A549 (cell line): ENCODE data around the gene TMEM222. TPM values are rescaled to one million over a fixed set of nuclear protein-coding genes. Genes with fewer than 3 reads are reported as not detected.

Source experiments
- ATAC-seq, 2 experiments: fragments of 200-7000 bp in 1 of 2; fragments of >200 bp in 1 of 2; cut with Nextera tagmentation in 1 of 2; cut with Tn5 transposase in 1 of 2; 3 replicates each; pipeline versions ENCODE4 v1.8.0 to v1.9.1; 2018 to 2020; ENCODE audit warnings: mild to moderate bottlenecking in 1 of 2, moderate library complexity in 1 of 2
- CTCF ChIA-PET: fragments of 300-600 bp; sonication (Branson Sonifier 250); formaldehyde crosslinking; extraction: SDS; loops from one replicate; lab custom pipeline; 2021; ENCODE audit warnings: antibody characterized with exemption, inconsistent platforms; lab: Yijun Ruan, JAX
- POLR2A ChIA-PET: fragments of 350-600 bp; formaldehyde crosslinking; extraction: SDS; loops from one replicate; lab custom pipeline; 2021; ENCODE audit warnings: antibody characterized with exemption, inconsistent platforms; lab: Yijun Ruan, JAX
- DNase-seq, 2 experiments: peaks; one replicate each; pipeline versions ENCODE4 v3.0.0 to v3.0.0-alpha.2; 2011 to 2016; ENCODE audit warnings: low read depth in 1 of 2, low spot score in 1 of 2
- FAIRE-seq: peaks from 2 replicates; lab custom pipeline; 2011; peaks lifted over from hg19 to GRCh38; lab: Jason Lieb, UNC
- H3K27ac ChIP-seq, 2 experiments: fragments of >200 bp; sonication (Bioruptor Twin); formaldehyde crosslinking; 3 replicates each; pipeline ENCODE4 v1.5.1; 2016 to 2017
- H3K4me1 ChIP-seq: fragments of >200 bp; sonication (Bioruptor Twin); formaldehyde crosslinking; 3 replicates; pipeline ENCODE4 v1.6.1; 2016
- H3K4me2 ChIP-seq: fragments of >200 bp; sonication (Bioruptor Twin); formaldehyde crosslinking; 3 replicates; pipeline ENCODE4 v1.6.1; 2016
- H3K4me3 ChIP-seq: fragments of >200 bp; sonication (Bioruptor Twin); formaldehyde crosslinking; 3 replicates; pipeline ENCODE4 v1.5.1; 2016
- H3K9me3 ChIP-seq: fragments of >200 bp; sonication (Bioruptor Twin); formaldehyde crosslinking; 3 replicates; pipeline ENCODE4 v1.6.1; 2016
- BHLHE40 ChIP-seq: IDR thresholded peaks from 2 replicates; pipeline ENCODE4 v1.6.1; 2012; ENCODE audit warnings: low read depth, low read length, inconsistent platforms
- CBX2 ChIP-seq: fragments of 200-600 bp; sonication (generic); IDR thresholded peaks from 2 replicates; pipeline ENCODE4 v1.6.1; 2016; ENCODE audit warnings: low read depth, mild to moderate bottlenecking, borderline replicate concordance
- CBX8 ChIP-seq: fragments of 200-600 bp; sonication (generic); IDR thresholded peaks from 2 replicates; pipeline ENCODE4 v1.6.1; 2016
- EHMT2 ChIP-seq: fragments of 200-600 bp; sonication (generic); IDR thresholded peaks from 2 replicates; pipeline ENCODE4 v1.6.1; 2016; ENCODE audit warnings: antibody characterized with exemption, low read depth, mild to moderate bottlenecking, moderate library complexity
- EP300 ChIP-seq, 2 experiments: fragments of >200 bp; sonication (Bioruptor Twin); formaldehyde crosslinking; IDR thresholded peaks; 2 replicates in 1 of 2; 3 replicates in 1 of 2; pipeline ENCODE4 v1.6.1; 2016 to 2017
- FOSL2 ChIP-seq, 2 experiments: fragments of 450-650 bp in 1 of 2; fragments of >200 bp in 1 of 2; sonication (Bioruptor Twin) in 1 of 2; formaldehyde crosslinking; IDR thresholded peaks; 2 replicates each; pipeline versions ENCODE4 v1.5.0 to v1.6.1; 2016 to 2020; ENCODE audit warnings: mild to moderate bottlenecking in 1 of 2, moderate library complexity in 1 of 2
- GATA3 ChIP-seq: IDR thresholded peaks from 2 replicates; pipeline ENCODE4 v1.6.1; 2012; ENCODE audit warnings: borderline replicate concordance
- HEYL ChIP-seq: fragments of 250-450 bp; sonication (Bioruptor Pico); IDR thresholded peaks from 2 replicates; pipeline ENCODE4 v1.8.0; 2021; ENCODE audit warnings: mild to moderate bottlenecking, moderate library complexity
- HMGXB4 ChIP-seq: fragments of 250-450 bp; sonication (Bioruptor Pico); IDR thresholded peaks from 2 replicates; pipeline ENCODE4 v1.5.0; 2021; ENCODE audit warnings: mild to moderate bottlenecking, moderate library complexity, borderline replicate concordance
- JUNB ChIP-seq: fragments of >200 bp; sonication (Bioruptor Twin); formaldehyde crosslinking; IDR thresholded peaks from 2 replicates; pipeline ENCODE4 v1.6.1; 2016
- MAFK ChIP-seq: fragments of 450-650 bp; IDR thresholded peaks from 2 replicates; pipeline ENCODE4 v1.6.1; 2014; ENCODE audit not compliant: partially characterized antibody
- MYC ChIP-seq: IDR thresholded peaks from 2 replicates; pipeline ENCODE4 v1.6.1; 2012; ENCODE audit warnings: mild to moderate bottlenecking, inconsistent platforms, low read length, improper control_type of control experiment, borderline replicate concordance
- NPAS2 ChIP-seq: fragments of 250-450 bp; sonication (Bioruptor Pico); IDR thresholded peaks from 2 replicates; pipeline ENCODE4 v1.8.0; 2022; ENCODE audit warnings: mild to moderate bottlenecking, moderate library complexity, borderline replicate concordance
- NR3C1 ChIP-seq: fragments of >200 bp; sonication (Bioruptor Twin); formaldehyde crosslinking; IDR thresholded peaks from 3 replicates; pipeline ENCODE4 v1.6.1; 2017
- PHF8 ChIP-seq: fragments of 200-600 bp; sonication (generic); IDR thresholded peaks from 2 replicates; pipeline ENCODE4 v1.6.1; 2016; ENCODE audit warnings: low read depth, mild to moderate bottlenecking, antibody characterized with exemption, moderate library complexity, borderline replicate concordance
- POLR2A ChIP-seq: IDR thresholded peaks from 2 replicates; pipeline ENCODE4 v1.6.1; 2012; ENCODE audit warnings: mild to moderate bottlenecking, low read length
- RAD21 ChIP-seq, 2 experiments: fragments of >200 bp in 1 of 2; sonication (Bioruptor Twin) in 1 of 2; formaldehyde crosslinking in 1 of 2; IDR thresholded peaks in 1 of 2; conservative IDR thresholded peaks in 1 of 2; 2 replicates in 1 of 2; 3 replicates in 1 of 2; pipeline ENCODE4 v1.6.1; 2012 to 2018; ENCODE audit warnings: inconsistent platforms in 1 of 2
- REST ChIP-seq: fragments of 200-600 bp; sonication (generic); IDR thresholded peaks from 2 replicates; pipeline ENCODE4 v1.6.1; 2016; ENCODE audit warnings: antibody characterized with exemption, mild to moderate bottlenecking, moderate library complexity
- SREBF2 ChIP-seq: fragments of 450-650 bp; IDR thresholded peaks from 2 replicates; pipeline ENCODE4 v1.6.1; 2014; ENCODE audit warnings: mild to moderate bottlenecking, moderate library complexity
- TP53 ChIP-seq: fragments of 250-450 bp; sonication (Bioruptor Pico); IDR thresholded peaks from 2 replicates; pipeline ENCODE4 v1.5.0; 2021; ENCODE audit warnings: mild to moderate bottlenecking, moderate library complexity
- WGBS: methylation state at CpG from one replicate; pipeline ENCODE4 v1.1.6; 2017; ENCODE audit errors: missing lambda C conversion rate; 5-methylcytosine and 5-hydroxymethylcytosine counted together
- polyA plus RNA-seq, 4 experiments: library from polyadenylated mRNA; depleted of rRNA in 3 of 4; stranded (reverse); fragments of >200 nt; fragmentation: RNase III in 1 of 4; extraction: RNeasy Plus Mini Kit Qiagen cat#74134 plus additional on column Dnase treatment in 1 of 4; gene quantifications; 2 replicates in 3 of 4; 3 replicates in 1 of 4; pipeline ENCODE4 v1.2.3, GENCODE V29; 2011 to 2017
- TF ChIP-seq, protein P1 (sequence below): fragments of >200 bp; sonication (Bioruptor Twin); formaldehyde crosslinking; IDR thresholded peaks from 3 replicates; pipeline ENCODE4 v1.5.1; 2016
- TF ChIP-seq, protein P2 (sequence below): fragments of >200 bp; sonication (Bioruptor Twin); formaldehyde crosslinking; IDR thresholded peaks from 2 replicates; pipeline ENCODE4 v1.6.1; 2016
- TF ChIP-seq, protein P3 (sequence below): IDR thresholded peaks from 2 replicates; pipeline ENCODE4 v1.6.1; 2012; ENCODE audit warnings: low read depth, borderline replicate concordance

The TMEM222 gene
- polyA plus RNA-seq, 2 of the 4 experiments (the other 2 are of a cell fraction), result 28.4 to 30.0 TPM

DNA sequence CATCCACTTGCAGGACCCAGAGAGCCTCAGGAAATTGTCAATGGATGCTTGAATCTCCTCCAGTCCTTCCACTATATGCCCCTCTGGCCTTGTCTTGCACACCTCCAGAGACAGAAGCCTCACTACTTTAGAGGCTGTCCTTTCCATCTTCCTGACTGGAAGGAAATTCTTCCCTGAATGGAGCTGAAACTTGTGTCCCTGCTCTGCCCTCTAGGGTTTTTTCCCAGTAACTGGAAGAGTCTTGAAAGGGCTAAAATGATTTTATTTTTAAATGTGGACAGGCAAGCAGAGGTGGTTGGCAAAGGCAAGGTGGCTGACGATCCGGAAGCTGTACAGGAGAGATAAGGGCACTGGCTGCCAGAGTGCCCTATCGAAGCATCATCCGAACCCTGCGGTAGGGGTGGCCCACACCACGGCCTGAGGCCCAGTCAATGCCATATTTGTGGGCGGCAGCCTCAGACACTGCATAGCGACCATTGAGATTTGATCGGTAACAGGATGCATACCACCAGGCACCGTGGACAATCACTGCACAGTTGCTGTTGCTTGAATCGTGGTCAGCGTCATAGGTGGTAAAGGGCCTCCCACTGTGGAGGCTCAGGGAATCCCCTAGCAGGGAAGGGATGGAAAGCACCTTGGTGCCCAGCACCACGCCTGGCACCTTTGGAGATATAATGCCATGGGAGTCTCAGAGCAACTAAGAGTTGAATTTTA, 47.1 kb downstream of the TMEM222 start:
- H3K4me3 ChIP-seq, result no peak overlapping the region
- no peak overlapping the region for H3K4me2 ChIP-seq
- no peak for ATAC-seq
- ChIA-PET CTCF (interaction anchor here (0.5 to 10.3 kb wide), 12 partner anchors 9 to 323 kb away, joined by 3 to 130 read pairs (median 4); no protein-coding TSS in a partner anchor), POLR2A (no interaction called here)
- peak in 1 of 2 experiments; percentile 42 for DNase-seq
- H3K27ac ChIP-seq, result no peak overlapping the region
- no peak for FAIRE-seq
- no peak for TF ChIP-seq GATA3
- peak in 1 of 2 experiments; percentile 36; a peak in 2 of 5 replicates for TF ChIP-seq RAD21 (conservative IDR thresholded peaks at IDR 0.05 in 1 of 2, IDR thresholded peaks at IDR 0.05 in 1 of 2)
- no peak for TF ChIP-seq CBX8
- no peak for TF ChIP-seq POLR2A
- TF ChIP-seq MYC, result no peak
- no peak for TF ChIP-seq BHLHE40
- no peak for TF ChIP-seq PHF8
- TF ChIP-seq, protein P1, sequence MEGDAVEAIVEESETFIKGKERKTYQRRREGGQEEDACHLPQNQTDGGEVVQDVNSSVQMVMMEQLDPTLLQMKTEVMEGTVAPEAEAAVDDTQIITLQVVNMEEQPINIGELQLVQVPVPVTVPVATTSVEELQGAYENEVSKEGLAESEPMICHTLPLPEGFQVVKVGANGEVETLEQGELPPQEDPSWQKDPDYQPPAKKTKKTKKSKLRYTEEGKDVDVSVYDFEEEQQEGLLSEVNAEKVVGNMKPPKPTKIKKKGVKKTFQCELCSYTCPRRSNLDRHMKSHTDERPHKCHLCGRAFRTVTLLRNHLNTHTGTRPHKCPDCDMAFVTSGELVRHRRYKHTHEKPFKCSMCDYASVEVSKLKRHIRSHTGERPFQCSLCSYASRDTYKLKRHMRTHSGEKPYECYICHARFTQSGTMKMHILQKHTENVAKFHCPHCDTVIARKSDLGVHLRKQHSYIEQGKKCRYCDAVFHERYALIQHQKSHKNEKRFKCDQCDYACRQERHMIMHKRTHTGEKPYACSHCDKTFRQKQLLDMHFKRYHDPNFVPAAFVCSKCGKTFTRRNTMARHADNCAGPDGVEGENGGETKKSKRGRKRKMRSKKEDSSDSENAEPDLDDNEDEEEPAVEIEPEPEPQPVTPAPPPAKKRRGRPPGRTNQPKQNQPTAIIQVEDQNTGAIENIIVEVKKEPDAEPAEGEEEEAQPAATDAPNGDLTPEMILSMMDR, result 0 out of 3 replicates have a peak, but pooled peaks have one; percentile 16
- TF ChIP-seq HEYL (CRISPR knock-in tag), result no peak
- peaks cover 14% of the 10 kb centered on the region for H3K4me1 ChIP-seq
- no peaks in the 10 kb centered on the region for H3K9me3 ChIP-seq
- WGBS, result 94% methylated on average over 6 of the region's 13 CpGs

GRCh38 chr1:27372022-27372807, 50.3 kb downstream of the TMEM222 start:
- H3K4me2 ChIP-seq, result no peak overlapping the region
- 89% methylated on average over 19 of the region's 19 CpGs for WGBS
- POLR2A ChIA-PET, result no interaction called here
- ATAC-seq, result no peak
- FAIRE-seq, result no peak
- H3K4me3 ChIP-seq, result no peak overlapping the region
- H3K27ac ChIP-seq, result no peak overlapping the region
- no peak for DNase-seq
- H3K9me3 ChIP-seq, result no peaks in the 10 kb centered on the region
- CTCF ChIA-PET, result interaction anchor here (0.8 to 10.3 kb wide), 8 partner anchors 9 to 76 kb away, joined by 3 to 130 read pairs (median 4); no protein-coding TSS in a partner anchor
- peaks cover 4% of the 10 kb centered on the region for H3K4me1 ChIP-seq
- no peak for TF ChIP-seq BHLHE40
- no peak for TF ChIP-seq EHMT2
- TF ChIP-seq, protein P2, sequence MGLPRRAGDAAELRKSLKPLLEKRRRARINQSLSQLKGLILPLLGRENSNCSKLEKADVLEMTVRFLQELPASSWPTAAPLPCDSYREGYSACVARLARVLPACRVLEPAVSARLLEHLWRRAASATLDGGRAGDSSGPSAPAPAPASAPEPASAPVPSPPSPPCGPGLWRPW, result no peak
- TF ChIP-seq HEYL (CRISPR knock-in tag), result no peak
- no peak for TF ChIP-seq CBX2
- no peak for TF ChIP-seq NR3C1
- no peak for TF ChIP-seq FOSL2 (IDR thresholded peaks at IDR 0.05)
- TF ChIP-seq FOSL2 (CRISPR knock-in tag; IDR thresholded peaks at IDR 0.05), result no peak
- no peak for TF ChIP-seq GATA3
- TF ChIP-seq JUNB, result no peak
- TF ChIP-seq REST, result no peak
- TF ChIP-seq SREBF2, result no peak
- TF ChIP-seq MAFK, result no peak
- no peak for TF ChIP-seq HMGXB4
- TF ChIP-seq, protein P3, sequence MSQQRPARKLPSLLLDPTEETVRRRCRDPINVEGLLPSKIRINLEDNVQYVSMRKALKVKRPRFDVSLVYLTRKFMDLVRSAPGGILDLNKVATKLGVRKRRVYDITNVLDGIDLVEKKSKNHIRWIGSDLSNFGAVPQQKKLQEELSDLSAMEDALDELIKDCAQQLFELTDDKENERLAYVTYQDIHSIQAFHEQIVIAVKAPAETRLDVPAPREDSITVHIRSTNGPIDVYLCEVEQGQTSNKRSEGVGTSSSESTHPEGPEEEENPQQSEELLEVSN, result no peak
- TF ChIP-seq, protein P1, result no peak
- no peak for TF ChIP-seq EP300 (IDR thresholded peaks at IDR 0.05)
- no peak for TF ChIP-seq NPAS2 (CRISPR knock-in tag)
- TF ChIP-seq TP53 (CRISPR knock-in tag), result no peak
